HG03558 (cell line): ENCODE measurements around the gene HOPX.
"Not testable (repeated sequence)": the region's sequence is repeated elsewhere in the genome, so short reads cannot be mapped to it uniquely, and the experiment has no call there.

ENCODE experiments used
- ATAC-seq: cut with Tn5 transposase; IDR thresholded peaks from one replicate; pipeline ENCODE4 v1.9.1; 2021; ENCODE audit warnings: moderate number of reproducible peaks; ENCODE audit not compliant: unreplicated experiment; ENCODE audit errors: extremely low read depth

Gene HOPX

GRCh38 chr4:56630876-56631666, 50.0 kb downstream of the HOPX start:
- ATAC-seq: no peak

GRCh38 chr4:56628592-56628991, 52.5 kb downstream of the HOPX start:
- no peak for ATAC-seq

- ATAC-seq: no peak
Observed at GRCh38 chr4:56627985-56628384, 53.1 kb downstream of the HOPX start.

GRCh38 chr4:56627375-56627774, 53.7 kb downstream of the HOPX start:
- ATAC-seq: no peak

GRCh38 chr4:56626963-56627362, 54.1 kb downstream of the HOPX start:
- no peak for ATAC-seq

- ATAC-seq: no peak
Observed at GRCh38 chr4:56626420-56626819, 54.7 kb downstream of the HOPX start.

GRCh38 chr4:56622176-56622575, 58.9 kb downstream of the HOPX start:
- ATAC-seq: no peak

GRCh38 chr4:56619816-56620215, 61.3 kb downstream of the HOPX start:
- no peak for ATAC-seq

GRCh38 chr4:56619160-56619559, 61.9 kb downstream of the HOPX start:
- ATAC-seq: no peak

- ATAC-seq: no peak
Observed at GRCh38 chr4:56618734-56619133, 62.4 kb downstream of the HOPX start.

- ATAC-seq: no peak
Observed at GRCh38 chr4:56613101-56613862, 67.8 kb downstream of the HOPX start.

- no peak for ATAC-seq
Observed at GRCh38 chr4:56612282-56612681, 68.8 kb downstream of the HOPX start.

- ATAC-seq: no peak
Observed at GRCh38 chr4:56611501-56611900, 69.6 kb downstream of the HOPX start.

GRCh38 chr4:56610170-56610569, 70.9 kb downstream of the HOPX start:
- not testable (repeated sequence) for ATAC-seq

GRCh38 chr4:56607926-56608325, 73.2 kb downstream of the HOPX start:
- ATAC-seq: no peak

- ATAC-seq: no peak
Observed at GRCh38 chr4:56606385-56606784, 74.7 kb downstream of the HOPX start.

- not testable (repeated sequence) for ATAC-seq
Observed at GRCh38 chr4:56605464-56605863, 75.6 kb downstream of the HOPX start.

- ATAC-seq: no peak
Observed at GRCh38 chr4:56603297-56603696, 77.8 kb downstream of the HOPX start.
